Stimulated activated CD8-positive, alpha-beta memory T cell treated with anti-CD3 and anti-CD28 coated beads, Interleukin-2, amount 100 ng/mL, for 48 hours (primary cell): ENCODE results near the gene SEC22C.
"Not testable (repeated sequence)": the region's sequence is repeated elsewhere in the genome, so short reads cannot be mapped to it uniquely, and the experiment has no call there.

Experiments used
- DNase-seq, 2 donors: peaks; one replicate each; pipeline ENCODE4 v3.0.0-alpha.2; 2020; ENCODE audit warnings: low read depth in 2 of 2

The SEC22C gene

GRCh38 chr3:42581400-42581708 is 413 bp downstream of the SEC22C start:
- no peak for DNase-seq

DNA sequence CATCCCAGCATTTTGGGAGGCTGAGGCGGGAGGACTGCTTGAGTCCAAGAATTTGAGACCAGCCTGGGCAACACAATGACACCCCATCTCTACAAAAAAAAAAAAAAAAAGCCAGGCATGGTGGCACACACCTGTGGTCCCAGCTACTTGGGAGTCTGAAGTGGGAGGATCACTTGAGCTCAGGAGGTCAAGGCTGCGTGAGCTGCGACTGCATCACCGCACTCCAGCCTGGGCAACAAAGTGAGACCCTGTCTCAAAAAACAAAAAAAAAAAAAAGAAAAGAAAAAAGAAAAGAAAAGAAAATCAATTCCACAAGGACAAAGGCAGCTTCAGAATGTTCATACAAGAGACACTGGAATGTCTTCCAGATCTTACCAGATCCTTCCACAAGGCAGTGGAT is 2.4 kb downstream of the SEC22C start:
- DNase-seq, result not testable (repeated sequence)

- no peak for DNase-seq
These were observed 3.7 kb downstream of the SEC22C start for GRCh38 chr3:42578054-42578453.

- no peak for DNase-seq
These were observed 6.5 kb downstream of the SEC22C start for GRCh38 chr3:42575137-42575741.

DNA sequence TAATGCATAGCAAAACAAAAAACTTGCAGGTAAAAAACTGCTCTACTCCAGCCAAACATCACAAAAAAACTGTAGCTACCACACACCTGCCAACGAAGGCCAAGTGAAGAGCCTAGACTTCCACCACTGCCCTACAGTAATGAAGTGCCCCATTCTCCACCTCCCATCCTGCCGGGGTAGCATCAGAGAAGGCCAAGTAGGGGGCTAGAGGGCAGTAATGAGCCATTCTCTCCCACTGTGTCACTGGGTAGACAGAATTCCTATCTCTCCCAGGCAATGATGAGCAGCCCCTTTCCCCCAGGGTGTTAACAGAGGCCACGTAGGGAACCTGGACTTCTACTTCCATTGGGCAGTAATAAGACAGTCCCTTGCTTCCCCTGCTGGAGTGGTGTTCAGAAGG is 9.5 kb downstream of the SEC22C start:
- no peak for DNase-seq

- no peak for DNase-seq
These were observed 12.1 kb downstream of the SEC22C start for GRCh38 chr3:42569593-42570142.

DNA sequence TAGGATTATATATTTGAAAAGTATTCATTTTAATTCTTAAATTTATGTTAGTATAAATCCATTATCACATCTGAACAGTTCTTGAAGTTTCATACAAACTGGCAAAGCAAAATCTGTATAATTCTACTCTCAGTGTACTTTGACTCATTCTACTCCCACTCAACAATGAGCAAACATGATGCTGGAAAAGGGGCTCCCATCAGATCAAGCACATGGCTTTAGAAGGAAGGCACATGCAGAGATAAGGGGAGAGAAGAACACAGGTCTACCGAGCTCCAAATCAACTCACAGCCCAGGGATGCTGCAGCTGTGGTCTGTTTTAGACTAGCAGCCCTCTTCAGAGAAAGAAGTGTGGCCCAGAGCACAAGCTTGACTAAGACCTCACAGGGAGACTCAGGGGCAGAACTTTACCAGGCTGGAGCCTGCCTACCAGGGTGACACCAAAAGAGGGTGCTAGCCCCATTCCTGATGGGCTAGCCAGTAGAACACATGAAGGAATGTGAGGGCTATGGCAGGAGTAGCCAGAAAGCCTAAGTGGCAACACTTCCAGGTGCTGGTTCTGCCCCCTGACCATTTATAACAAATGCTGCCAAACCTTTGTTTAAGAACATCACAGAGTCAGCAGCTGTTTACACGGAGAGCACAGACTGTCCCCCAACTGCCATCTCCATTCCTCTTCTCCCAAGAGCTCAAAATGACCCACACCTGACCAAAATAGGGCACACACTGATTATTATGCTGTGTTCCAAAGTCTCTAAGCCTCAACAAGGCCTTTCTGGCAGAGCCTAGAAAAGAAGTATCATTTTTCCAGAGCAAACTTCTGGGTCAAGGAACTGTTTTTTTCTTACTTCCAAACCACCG is 19.5 kb downstream of the SEC22C start:
- DNase-seq, result no peak

DNA sequence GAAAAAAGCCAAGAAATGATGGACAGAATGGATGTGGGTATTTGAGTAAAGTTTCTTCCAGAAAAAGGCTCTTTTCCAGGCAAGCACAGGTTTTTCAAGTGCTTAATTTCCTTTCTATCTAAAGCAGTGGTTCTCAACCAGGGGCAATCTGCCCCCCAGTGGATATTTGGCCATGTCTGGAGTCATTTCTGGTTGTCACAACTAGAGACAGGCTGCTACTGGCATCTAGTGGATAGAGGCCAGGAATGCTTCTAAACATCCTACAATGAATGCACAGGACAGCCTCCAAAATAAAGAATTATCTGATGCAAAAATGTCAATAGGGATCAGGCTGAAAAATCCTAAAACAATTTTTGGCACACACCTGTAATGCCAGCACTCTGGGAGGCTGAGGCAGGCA is 23.9 kb downstream of the SEC22C start:
- no peak for DNase-seq

DNA sequence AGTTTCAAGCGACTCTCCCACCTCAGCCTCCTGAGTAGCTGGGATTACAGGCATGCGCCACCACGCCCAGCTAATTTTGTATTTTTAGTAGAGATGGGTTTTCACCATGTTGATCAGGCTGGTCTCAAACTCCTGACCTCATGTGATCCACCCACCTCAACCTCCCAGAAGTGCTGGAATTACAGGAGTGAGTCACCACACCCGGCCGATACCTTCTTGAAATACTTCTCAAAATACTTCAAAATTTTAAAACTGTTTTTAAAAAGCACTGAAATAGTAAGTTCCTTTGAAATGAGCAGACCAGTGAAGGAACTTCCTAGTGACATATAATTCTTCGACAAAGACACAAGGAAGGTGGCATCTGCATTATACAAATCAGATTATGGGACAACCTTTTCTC is 24.9 kb downstream of the SEC22C start:
- not testable (repeated sequence) for DNase-seq

DNA sequence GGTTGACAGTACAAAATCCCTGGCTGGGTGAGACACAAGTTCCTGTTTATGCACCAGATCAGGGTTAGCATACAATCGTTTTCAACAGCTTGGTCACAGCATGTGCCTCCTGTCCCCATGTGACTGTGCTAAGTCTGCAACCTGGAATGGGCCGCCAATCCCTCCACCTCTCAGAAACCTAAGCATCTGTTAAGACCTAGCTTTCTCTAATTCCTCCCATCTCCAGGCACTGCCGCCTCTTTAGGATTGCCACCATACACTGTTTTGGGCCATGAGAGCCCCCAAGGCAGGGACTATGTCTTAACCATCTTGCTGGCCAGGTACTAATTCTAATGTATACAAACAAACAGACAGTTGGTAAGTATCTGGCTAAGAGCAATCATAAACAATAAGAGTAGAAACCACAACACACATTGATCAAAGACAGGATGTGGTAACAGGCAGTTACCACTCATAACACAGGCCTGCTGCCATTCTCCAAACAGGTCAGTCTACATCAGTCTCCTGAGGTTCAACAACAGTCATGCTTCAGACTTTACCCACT is 25.6 kb downstream of the SEC22C start:
- no peak for DNase-seq

- no peak for DNase-seq
These were observed 28.9 kb downstream of the SEC22C start for GRCh38 chr3:42552830-42553229.

- no peak for DNase-seq
These were observed 31.5 kb downstream of the SEC22C start for GRCh38 chr3:42550250-42550649.

DNA sequence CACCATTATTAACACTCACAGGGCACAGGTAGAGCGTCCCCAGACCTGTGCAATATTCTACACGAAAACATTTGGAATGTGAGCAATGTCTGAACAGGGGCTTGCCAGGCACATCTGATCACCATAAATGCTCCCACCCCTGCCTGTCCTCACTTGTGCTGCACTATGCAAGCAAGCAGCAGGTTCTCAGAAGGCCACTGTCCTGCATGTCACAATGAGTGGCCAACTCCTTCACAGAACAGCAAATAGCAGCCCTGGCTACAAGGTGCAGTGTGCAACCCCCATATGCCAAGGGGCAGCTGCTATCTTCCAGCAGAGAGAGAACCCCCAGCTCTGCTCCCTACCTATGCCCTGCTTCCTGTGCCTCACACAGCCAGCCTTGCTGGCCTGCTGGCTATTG is 32.6 kb downstream of the SEC22C start:
- DNase-seq, result no peak

DNA sequence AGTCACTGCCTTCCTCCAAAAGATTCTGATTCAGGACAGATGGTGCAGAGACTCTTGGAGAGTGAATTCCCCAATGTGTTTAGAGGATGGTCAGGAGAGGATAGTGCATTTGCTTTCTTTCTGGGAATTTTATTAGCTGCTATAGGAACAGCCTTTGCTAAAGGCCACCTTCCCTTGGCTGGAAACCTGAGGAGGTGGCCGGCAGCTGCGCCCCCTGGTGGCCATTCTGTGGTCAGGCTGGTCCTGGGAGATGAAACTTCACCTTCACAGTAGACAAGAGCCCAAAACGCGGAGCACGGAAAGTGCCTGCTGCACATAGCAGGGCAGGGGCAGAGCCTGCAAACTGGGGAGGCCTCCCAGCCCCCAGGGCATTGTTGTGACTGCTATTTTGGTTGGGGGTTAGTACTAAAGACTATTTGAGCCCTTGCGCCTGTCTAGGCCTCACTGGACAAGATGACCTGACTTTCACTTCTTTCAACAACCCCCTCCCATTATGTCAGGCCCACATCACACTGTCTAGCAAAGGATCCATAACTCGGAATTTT is 34.3 kb downstream of the SEC22C start:
- DNase-seq, result peak; percentile 46 to 50

DNA sequence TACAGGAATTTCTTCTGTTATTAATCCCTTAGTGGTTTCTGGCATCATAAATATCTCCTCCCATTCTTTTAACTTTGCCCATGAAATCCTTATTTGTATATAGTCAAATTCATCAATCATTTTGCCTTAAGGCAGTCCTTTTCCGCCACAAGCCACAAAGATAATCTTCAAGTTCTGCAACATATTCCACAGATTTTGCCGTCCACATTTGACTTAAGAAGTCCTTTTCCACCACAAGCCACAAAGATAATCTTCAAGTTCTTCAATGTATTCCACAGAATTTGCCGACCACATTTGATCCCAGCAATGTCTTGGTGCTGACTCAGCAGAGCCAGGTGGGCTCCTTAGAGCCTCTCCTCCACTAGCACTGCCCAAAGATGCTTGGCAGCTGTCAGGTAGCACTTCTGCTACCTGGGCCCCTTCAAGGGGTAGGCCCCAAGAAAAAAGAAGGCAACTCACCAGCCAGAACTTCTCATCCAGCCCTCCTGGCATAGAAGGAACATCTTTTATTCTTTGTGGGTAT is 35.0 kb downstream of the SEC22C start:
- DNase-seq, result no peak

DNA sequence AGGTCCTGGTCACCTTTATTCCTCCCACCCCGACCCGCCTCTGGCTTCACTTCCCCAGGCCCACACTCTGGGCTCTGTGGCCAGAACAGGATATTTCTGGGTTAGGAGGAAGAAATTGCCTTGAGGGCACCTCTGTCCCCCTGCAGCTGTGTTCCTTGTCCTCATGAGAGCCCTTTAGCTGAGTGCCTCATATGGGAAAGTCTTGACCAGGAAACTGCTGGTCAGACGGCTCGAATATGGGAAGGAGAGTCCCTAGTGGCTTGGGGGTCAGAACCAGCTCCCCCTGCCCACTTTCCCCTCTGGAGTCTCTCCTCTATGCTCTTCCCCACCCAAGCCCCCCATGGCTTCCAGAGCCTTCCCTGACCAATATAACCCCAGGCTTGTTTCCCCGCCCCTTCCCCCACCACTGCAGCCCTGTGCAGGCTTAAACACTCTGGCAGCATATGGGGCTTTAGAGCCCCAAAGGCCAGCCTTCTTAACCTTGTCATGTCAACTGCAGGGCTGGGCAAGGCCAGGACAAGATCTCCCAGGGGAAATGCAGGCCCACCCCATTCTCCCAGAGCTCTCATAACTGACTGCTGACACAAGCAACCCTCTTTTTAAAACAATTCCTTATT is 36.4 kb downstream of the SEC22C start:
- DNase-seq, result no peak

DNA sequence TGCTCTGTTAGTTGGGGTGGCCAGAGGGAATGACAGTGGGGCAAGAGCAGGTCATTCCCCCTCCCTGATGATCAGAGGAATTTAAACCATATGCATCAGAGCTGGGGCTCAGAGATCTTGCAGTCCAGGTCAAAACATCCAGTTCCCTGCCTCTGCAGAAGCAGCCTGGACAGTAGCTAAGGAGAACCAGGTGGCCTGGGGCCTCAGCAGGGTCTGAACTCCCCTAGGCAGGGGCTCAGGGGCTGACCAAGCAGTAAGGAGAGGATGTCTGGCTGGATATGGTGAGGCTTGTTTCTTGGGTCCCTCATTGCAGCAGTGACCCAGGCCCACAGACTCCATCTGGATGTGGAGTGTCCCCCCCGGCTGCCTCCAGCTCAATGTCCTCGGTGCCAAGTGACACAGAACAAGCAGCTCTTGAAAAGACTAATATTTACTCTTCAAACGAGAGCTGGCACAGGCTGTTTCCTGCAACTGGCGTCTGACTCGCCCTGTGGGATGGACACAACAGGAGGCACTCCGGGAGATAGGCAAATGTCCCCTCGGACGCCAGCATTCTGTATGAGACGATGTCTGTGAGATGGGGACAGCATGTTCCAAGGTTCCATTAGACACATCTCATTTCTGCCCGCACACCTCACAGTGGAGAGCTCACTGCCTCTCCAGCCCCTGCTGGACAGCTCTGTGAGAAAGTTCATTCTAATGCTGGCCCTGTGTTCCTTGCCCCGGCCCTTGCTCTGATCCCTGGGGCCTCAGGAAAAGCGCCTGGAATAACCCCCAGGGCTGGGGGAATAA is 37.1 kb downstream of the SEC22C start:
- DNase-seq, result no peak

DNA sequence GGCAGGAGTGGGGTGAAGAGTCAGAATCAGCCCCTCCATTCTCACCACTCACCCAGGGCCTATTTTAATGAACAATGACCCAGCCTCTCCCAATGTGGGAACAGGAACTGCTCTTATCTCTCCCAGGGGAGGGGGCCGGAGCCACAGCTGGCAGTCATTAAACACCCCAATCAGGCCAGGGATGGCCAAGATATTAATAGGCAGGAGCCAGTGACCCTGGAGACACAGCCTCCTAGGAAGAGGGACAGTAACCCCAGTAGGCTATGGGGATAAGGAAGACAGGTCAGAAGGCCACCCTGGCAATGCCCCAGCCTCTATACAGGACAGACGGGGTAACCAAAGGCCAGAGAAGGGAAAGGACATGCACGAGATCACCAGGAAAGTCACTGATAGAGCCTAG is 40.7 kb downstream of the SEC22C start:
- DNase-seq, result no peak

DNA sequence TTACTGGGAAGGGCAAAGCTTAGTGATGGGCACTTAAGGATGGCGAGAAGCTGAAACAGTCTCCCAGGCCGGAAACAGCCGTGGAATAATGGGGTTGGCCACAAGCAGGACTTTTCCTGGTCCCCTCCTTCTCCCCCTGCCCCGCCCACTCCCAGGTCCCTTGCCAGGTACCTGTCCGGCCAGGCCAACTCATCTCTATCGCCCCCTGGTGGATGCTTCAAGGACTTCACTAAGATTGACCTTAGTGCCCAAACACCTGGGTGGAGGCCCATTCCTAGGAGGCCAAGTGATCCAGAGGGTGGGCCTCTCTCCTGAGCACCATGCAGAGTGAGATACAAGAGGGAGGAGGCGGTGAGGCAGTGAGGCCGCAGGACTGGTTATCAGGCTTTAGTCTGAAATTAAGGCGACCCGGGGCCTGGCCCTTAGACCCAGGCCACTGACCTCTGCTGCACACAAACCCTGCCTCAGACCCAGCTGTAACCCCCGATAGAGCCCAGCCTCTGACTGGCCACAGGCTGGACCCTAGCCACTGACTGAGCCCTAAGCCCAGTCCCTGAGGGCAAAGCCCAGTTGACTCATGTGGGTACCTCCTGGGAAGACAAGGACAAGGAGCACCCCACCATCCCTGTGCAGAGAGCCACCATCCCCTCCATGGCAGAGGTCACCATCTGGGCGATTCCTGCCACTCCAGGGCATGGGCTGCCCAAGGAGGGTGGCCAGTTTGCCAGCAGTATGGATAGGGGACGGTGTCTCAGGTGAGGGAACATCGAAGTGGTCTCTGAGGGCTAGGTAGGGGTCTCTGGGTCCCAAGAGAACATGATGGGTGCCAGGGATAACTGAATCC is 41.7 kb downstream of the SEC22C start:
- DNase-seq, result peak; percentile 33 to 41

DNA sequence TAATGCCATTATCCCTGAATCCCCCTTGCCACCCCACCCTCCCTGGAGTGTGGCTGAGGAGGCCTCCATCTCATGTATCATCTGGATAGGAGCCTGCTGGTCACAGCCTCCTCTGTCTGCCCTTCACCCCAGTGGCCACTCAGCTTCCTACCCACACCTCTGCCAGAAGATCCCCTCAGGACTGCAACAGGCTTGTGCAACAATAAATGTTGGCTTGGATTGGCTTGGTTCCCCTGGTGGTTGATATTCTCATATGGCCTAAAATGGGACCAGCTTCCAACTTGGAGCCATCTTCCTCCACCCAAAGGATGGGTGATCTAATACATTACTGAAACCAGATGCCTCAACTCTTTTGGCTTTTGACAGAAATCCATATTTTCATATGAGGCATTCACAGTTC is 44.4 kb downstream of the SEC22C start:
- no peak for DNase-seq
